Muscle of leg (tissue), 11 donors: Measurements from ENCODE around the gene ORM1. TPM values are rescaled to one million over a fixed set of nuclear protein-coding genes. Genes with fewer than 3 reads are reported as not detected.
"Not testable (repeated sequence)": the region's sequence is repeated elsewhere in the genome, so short reads cannot be mapped to it uniquely, and the experiment has no call there.

Experiments
- DNase-seq: peaks from one replicate; pipeline ENCODE4 v3.0.0; 2013
- H3K27ac ChIP-seq: one replicate; pipeline ENCODE4 v1.5.1; 2013; ENCODE audit warnings: mild to moderate bottlenecking, low read length, control low read depth
- H3K27me3 ChIP-seq: one replicate; pipeline ENCODE4 v1.6.1; 2013; ENCODE audit warnings: low read length; ENCODE audit not compliant: control insufficient read depth, insufficient read depth
- H3K36me3 ChIP-seq: one replicate; pipeline ENCODE4 v1.6.1; 2013; ENCODE audit warnings: low read length; ENCODE audit not compliant: control insufficient read depth, insufficient read depth
- H3K4me1 ChIP-seq: one replicate; pipeline ENCODE4 v1.6.1; 2013; ENCODE audit warnings: low read length; ENCODE audit not compliant: control insufficient read depth, insufficient read depth
- H3K4me3 ChIP-seq: one replicate; pipeline ENCODE4 v1.5.1; 2013; ENCODE audit warnings: low read length, control low read depth
- H3K9me3 ChIP-seq: replicated peaks from 2 replicates; pipeline ENCODE4 v1.6.1; 2013; ENCODE audit warnings: low read depth, low read length; ENCODE audit not compliant: control insufficient read depth
- WGBS: methylation state at CpG from one replicate; pipeline ENCODE4 v1.1.5; 2013; ENCODE audit warnings: missing lambda C conversion rate; ENCODE audit not compliant: insufficient coverage; 5-methylcytosine and 5-hydroxymethylcytosine counted together
- polyA plus RNA-seq, 8 donors: library from polyadenylated mRNA; unstranded; fragments of 120-200 nt; gene quantifications; one replicate each; pipeline versions ENCODE4 v1.2.1 to v1.2.3, GENCODE V29; 2013; ENCODE audit warnings: inconsistent platforms in 1 of 8, low replicate concordance in 1 of 8; ENCODE audit not compliant: insufficient read length in 8 of 8, insufficient read depth in 1 of 8
- total RNA-seq: library from RNA; stranded (reverse); fragments of 120-200 nt; gene quantifications from one replicate; pipeline ENCODE4 v1.2.4, GENCODE V29; 2013

The ORM1 gene
- total and polyA plus RNA-seq, 9 donors = 0.25 to 2.6 (median 0.62) TPM

DNA sequence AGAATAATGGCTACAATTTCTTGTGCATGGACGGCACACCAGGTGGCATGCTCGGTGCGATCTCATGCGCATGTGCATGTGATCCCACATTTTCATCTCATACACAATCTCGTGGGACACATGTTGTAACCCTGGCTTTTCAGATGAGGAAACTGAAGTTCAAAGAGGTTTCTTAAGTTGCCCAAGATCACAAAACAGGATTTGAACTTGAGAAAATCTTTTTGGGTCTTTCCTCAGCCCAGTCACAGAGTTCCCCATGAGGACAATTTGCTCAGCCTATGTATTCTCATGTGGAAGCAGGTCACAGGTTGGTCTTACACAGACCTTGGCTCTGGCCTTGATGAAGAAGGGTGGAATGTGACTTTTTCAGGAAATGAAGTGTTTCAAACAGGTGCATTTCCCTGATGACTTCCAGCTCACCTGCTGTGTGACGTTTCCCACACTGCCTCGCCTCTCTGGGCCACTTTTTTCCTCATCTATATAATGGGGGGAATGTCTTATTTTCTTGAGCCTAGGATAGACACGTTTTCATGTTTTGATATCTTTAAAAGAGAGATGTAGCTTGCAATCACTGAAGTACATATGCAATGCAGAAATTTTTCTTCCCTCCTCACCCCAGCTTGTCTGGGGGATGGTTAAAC lies 7.1 kb upstream of the ORM1 start:
- Histone ChIP-seq H3K27ac (no peak overlapping the region), H3K4me1 (no peaks in the 10 kb centered on the region), H3K27me3 (peaks cover 2% of the 10 kb centered on the region), H3K36me3 (peaks cover 2% of the 10 kb centered on the region), H3K9me3 (no peaks in the 10 kb centered on the region), H3K4me3 (no peak overlapping the region)
- no peak for DNase-seq
- 89% methylated on average over 5 of the region's 8 CpGs for WGBS

DNA sequence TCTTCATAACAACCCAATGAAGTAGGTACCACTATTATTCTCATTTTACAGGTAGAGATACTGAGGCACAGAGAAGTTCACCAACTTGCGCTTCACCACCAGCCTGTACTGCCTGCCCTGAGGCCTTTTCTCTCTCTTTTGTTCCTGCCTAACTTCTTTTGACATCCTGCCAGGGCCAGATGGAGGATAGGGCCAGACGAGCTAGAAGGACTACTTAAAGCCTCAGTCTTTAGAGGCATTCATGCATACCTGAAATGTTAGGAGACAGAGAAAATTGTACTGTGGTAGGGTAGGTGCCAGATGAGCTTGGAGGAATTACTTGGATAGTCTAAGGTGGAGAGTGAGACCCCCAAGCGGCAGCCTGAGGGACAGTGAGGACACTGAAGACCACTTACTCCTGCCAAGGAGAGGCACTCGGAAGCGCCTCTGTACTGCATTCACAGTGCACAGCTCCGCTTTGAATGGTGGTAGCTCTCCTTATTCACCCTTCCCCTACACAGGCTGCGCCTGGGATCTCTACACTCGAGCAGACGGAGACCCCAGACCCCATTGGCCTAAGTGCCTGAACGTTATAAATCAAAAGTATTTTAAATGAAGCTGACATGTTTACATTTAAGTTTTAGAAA lies 6.2 kb upstream of the ORM1 start:
- H3K4me3 ChIP-seq = no peak overlapping the region
- H3K36me3 ChIP-seq = no peaks in the 10 kb centered on the region
- no peaks in the 10 kb centered on the region for H3K9me3 ChIP-seq
- no peak overlapping the region for H3K27ac ChIP-seq
- no peaks in the 10 kb centered on the region for H3K4me1 ChIP-seq
- H3K27me3 ChIP-seq = peaks cover 2% of the 10 kb centered on the region
- DNase-seq = no peak
- WGBS = 63% methylated on average over 6 of the region's 10 CpGs

DNA sequence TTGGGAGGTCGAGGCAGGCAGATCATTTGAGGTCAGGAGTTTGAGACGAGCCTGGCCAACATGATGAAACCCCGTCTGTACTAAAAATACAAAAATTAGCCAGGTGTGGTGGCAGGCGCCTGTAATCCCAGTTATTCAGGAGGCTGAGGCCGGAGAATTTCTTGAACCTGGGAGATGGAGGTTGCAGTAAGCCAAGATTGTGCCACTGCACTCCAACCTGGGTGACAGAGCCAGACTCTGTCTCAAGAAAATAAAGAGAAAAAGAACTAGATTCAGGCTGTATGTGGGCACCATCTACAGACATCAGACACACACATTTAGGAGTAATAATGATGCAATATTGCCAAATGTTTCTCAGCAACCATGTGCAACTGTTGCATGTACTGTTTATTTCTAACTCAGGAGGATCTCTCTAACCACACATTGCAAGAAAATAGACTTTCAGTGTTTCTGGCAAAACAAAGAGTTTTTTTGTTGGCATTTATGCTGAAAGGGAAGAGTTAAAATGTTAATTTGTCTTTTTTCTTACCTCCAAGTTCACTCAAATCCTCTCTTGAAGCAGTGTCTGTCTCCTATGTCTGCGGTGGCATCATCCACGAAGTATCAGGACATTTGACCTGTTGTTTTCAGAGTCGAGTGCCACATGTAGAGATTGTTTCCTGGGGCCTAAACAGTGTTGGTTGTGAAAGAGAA lies 5.1 kb upstream of the ORM1 start:
- Histone ChIP-seq H3K36me3 (no peaks in the 10 kb centered on the region), H3K27ac (no peak overlapping the region), H3K27me3 (peaks cover 2% of the 10 kb centered on the region), H3K4me1 (peaks cover 2% of the 10 kb centered on the region), H3K9me3 (no peaks in the 10 kb centered on the region), H3K4me3 (no peak overlapping the region)
- 87% methylated on average over 5 of the region's 8 CpGs for WGBS
- peak; percentile 10 for DNase-seq

DNA sequence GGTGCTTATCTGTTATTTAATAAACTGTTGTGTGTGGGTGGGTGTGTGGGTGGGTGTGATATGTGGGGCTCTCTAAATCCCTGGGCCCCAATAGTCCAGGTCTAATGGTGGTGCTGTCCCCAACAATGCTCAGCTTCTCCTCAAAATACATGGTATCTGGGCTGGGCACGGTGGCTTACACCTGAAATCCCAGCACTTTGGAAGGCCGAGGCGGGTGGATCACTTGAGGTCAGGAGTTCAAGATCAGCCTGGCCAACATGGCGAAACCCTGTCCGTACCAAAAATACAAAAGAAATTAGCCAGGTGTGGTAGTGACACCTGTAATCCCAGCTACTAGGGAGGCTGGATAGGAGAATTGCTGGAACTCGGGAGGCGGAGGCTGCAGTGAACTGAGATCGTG lies 4.5 kb upstream of the ORM1 start:
- no peak for DNase-seq
- Histone ChIP-seq H3K9me3 (no peaks in the 10 kb centered on the region), H3K4me3 (no peak overlapping the region), H3K4me1 (peaks cover 2% of the 10 kb centered on the region), H3K27ac (no peak overlapping the region), H3K27me3 (peaks cover 2% of the 10 kb centered on the region), H3K36me3 (no peaks in the 10 kb centered on the region)
- WGBS = 90% methylated on average over 6 of the region's 8 CpGs

- Histone ChIP-seq H3K27me3 (peaks cover 2% of the 10 kb centered on the region), H3K4me3 (no peak overlapping the region), H3K4me1 (peaks cover 2% of the 10 kb centered on the region), H3K9me3 (no peaks in the 10 kb centered on the region), H3K27ac (no peak overlapping the region), H3K36me3 (no peaks in the 10 kb centered on the region)
- 69% methylated on average over 2 of the region's 3 CpGs for WGBS
- DNase-seq = no peak
Observed at GRCh38 chr9:114319147-114319546, 3.8 kb upstream of the ORM1 start.

GRCh38 chr9:114320710-114321109 lies 2.2 kb upstream of the ORM1 start:
- not testable (repeated sequence) for H3K4me1 ChIP-seq, H3K36me3 ChIP-seq, DNase-seq, H3K27ac ChIP-seq, H3K9me3 ChIP-seq, H3K4me3 ChIP-seq, H3K27me3 ChIP-seq
- WGBS = no CpG with 5 or more reads among the region's 7 CpGs

DNA sequence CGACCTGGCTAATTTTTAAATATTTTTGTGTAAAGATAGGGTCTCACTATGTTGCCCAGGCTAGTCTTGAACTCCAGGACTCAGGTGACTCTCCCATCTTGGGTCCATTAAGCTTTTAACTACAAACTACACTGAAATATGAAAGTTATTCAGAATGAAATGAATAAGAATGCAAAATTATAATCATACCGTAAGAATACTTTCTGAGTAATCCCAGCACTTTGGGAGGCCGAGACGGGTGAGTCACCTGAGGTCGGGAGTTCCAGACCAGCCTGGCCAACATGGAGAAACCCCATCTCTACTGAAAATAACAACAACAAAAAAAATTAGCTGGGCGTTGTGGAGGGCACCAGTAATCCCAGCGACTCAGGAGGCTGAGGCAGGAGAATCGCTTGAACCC lies 1.1 kb upstream of the ORM1 start:
- no peak for DNase-seq
- no peaks in the 10 kb centered on the region for H3K9me3 ChIP-seq
- H3K4me1 ChIP-seq = peaks cover 2% of the 10 kb centered on the region
- WGBS = 89% methylated on average over 6 of the region's 8 CpGs
- H3K27ac ChIP-seq = no peak overlapping the region
- no peaks in the 10 kb centered on the region for H3K36me3 ChIP-seq
- H3K4me3 ChIP-seq = no peak overlapping the region
- peaks cover 2% of the 10 kb centered on the region for H3K27me3 ChIP-seq

DNA sequence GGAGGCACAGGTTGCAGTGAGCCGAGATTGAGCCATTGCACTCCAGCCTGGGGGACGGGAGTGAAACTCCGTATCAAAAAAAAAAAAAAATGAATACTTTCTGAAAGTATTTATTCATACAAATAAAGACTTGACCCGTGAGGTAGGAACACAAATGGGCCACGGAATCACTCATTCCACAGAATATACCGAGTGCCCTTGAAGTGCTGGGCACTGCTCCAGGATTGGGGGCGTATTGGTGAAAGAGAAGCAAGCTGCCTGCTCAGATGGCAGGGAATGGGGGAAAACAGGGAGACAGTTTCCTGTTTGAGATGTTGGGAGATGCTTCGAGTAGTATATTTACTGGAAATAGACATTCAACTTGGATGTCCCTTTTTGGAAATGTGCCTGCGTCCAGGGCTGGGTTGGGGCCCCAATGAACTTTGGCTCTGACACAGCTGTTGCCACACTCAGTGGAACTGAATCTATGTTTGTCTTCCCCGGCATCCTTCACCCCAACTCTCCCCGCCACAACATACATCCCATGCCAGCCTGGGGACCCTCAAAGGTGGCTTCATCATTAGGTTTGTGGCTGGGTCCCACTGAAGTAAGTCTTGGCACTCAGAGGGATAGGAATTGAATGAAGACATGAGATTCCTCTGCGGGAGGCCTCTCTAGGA lies 609 bp upstream of the ORM1 start:
- WGBS = 60% methylated on average over 1 of the region's 12 CpGs
- not testable (repeated sequence) for DNase-seq, H3K4me3 ChIP-seq, H3K27me3 ChIP-seq, H3K27ac ChIP-seq, H3K9me3 ChIP-seq, H3K4me1 ChIP-seq, H3K36me3 ChIP-seq

DNA sequence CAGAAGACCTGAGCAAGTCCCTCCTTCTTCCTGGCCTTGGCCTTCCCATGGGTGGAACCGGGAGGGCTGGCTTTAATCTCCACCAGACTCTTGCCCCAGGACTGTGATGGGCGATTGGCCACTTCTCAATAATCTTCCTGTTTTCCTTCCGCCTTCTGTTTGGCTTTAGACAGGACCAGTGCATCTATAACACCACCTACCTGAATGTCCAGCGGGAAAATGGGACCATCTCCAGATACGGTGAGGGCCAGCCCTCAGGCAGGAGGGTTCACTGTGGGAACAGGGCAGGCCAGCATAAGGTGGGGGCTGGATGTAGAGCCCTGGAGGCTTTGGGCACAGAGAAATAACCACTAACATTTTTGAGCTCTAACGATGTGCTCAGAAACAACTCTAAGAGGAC lies 951 bp downstream of the ORM1 start:
- not testable (repeated sequence) for H3K36me3 ChIP-seq, H3K27ac ChIP-seq, H3K4me1 ChIP-seq, H3K4me3 ChIP-seq, DNase-seq, H3K27me3 ChIP-seq, H3K9me3 ChIP-seq
- WGBS = 68% methylated on average over 3 of the region's 6 CpGs

DNA sequence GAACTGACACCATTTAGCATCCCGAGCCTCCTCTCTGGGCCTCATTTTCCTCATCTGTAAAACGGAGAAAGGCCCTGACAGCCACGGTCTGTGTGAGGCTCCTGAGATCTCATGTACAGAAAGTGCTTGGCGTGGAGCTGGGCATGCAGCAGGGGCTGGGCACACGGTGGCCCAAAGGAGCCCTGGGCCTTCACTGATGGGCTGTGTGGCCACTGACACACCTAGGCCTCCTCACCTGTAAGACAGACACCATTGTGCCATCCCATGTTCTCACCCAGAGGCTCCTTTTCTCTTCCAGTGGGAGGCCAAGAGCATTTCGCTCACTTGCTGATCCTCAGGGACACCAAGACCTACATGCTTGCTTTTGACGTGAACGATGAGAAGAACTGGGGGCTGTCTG lies 1.6 kb downstream of the ORM1 start:
- Histone ChIP-seq H3K27ac (no peak overlapping the region), H3K9me3 (no peaks in the 10 kb centered on the region), H3K4me3 (no peak overlapping the region), H3K36me3 (no peaks in the 10 kb centered on the region), H3K27me3 (no peaks in the 10 kb centered on the region), H3K4me1 (peaks cover 2% of the 10 kb centered on the region)
- no peak for DNase-seq
- 84% methylated on average over 4 of the region's 8 CpGs for WGBS
